GM12891 (cell line): ENCODE data around the gene LRP1.

Experiments used
- POLR2A ChIP-seq: IDR thresholded peaks from 2 replicates; pipeline ENCODE4 v1.6.1; 2011; ENCODE audit warnings: low read depth, low read length, control low read depth
- POLR2AphosphoS5 ChIP-seq: IDR thresholded peaks from 2 replicates; pipeline ENCODE4 v1.6.1; 2011; ENCODE audit warnings: low read depth, low read length, control low read depth
- POU2F2 ChIP-seq: IDR thresholded peaks from 2 replicates; pipeline ENCODE4 v1.6.1; 2011; ENCODE audit warnings: low read depth, mild to moderate bottlenecking, control low read depth, low read length, moderate library complexity
- SPI1 ChIP-seq: IDR thresholded peaks from 2 replicates; pipeline ENCODE4 v1.6.1; 2011; ENCODE audit warnings: low read depth, low read length, control low read depth
- TAF1 ChIP-seq: IDR thresholded peaks from 2 replicates; pipeline ENCODE4 v1.6.1; 2011; ENCODE audit warnings: low read depth, low read length, control low read depth

DNA sequence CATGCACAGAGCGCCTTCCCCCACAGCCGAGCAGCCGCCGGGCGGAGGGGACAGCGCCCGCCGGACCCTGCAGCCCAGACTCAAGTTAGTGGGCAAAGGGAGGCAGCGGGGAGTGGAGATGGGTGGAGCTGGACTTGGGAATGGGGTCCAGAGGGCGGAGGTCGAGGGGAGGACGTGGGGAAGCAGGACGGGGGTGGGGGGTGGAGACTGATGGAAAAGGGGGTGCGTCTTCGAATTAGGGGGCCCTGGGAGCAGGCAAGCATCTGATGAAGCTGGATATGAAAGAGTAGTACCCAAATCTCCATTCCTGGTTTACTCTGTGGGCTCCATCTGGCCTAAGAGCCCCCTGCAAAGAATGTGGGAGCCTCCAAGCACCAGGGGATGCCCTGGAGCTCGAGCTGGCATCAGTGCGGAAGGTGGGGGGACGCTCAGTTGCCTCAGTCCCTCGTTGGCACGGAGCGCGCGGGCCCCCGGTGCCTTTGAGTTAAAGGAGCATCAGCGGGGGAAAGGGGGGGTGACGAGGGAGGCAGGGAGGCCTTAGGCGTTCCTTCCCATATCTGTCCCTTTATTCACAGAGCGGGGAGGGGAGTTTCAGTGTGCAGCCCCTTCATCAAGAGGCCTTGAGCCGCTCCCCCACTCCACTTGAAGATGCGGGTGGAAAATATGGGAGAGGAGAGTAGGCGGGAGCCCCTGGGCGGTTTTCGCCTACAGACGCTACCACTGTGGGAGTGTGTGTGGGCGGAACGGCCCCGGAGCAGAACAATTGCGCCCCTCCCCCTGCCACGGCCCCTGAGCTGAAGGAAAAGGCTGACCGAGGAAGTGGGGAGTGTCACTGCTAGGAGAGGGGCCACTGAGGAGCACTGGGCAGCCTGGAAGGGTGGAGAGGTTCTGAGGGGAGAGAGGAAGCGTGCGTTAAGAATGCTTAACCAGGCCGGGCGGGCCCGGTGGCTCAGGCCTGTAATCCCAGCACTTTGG, 38.7 kb upstream of the LRP1 start:
- TF ChIP-seq POLR2A (no peak), TAF1 (no peak), POLR2AphosphoS5 (no peak), SPI1 (no peak), POU2F2 (0 out of 2 replicates have a peak, but pooled peaks have one; percentile 4)
